G401.6 (cell line): Measurements from ENCODE around the gene SLCO2B1.
"Not testable (repeated sequence)": the region's sequence is repeated elsewhere in the genome, so short reads cannot be mapped to it uniquely, and the experiment has no call there.

Source experiments
- FAIRE-seq: peaks from 2 replicates; lab custom pipeline; 2012; peaks lifted over from hg19 to GRCh38; lab: Jason Lieb, UNC

SLCO2B1 gene

GRCh38 chr11:75150879-75151278 is at the start of gene SLCO2B1:
Gene SLCO2B1 (plus strand): TSS chr11:75151107. CDS start chr11:75151382, 275 bp downstream.
- FAIRE-seq = no peak

GRCh38 chr11:75101424-75102128 is 49.3 kb upstream of the SLCO2B1 start:
- no peak for FAIRE-seq

DNA sequence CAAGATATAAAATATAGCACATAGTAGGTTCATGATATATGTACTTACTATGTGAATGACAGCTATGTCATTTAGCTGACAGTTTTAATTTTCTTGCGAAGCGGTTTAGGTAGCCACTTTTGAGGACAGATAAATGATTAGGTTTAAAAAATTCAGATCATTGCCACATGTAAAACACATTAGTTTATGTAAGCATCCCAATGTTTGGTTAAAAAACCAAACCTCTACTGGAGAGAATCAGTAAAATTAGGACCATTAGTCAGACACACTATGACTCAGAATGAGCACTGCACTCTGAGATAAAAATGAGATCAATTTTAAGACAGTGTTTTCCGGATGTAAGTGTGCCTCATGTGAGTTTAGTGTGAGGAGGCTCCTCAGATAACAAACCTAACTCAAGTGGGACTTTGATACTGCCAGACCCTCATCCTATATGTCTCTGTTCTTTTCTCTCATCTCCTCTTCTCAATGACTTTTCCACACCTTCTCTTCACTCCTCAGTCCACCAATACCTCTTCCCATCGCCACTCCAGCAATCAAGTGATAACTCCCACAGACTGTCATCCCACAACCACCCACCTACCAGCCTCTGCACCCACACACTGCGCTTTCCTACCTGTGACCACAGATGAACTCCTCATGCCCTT is 47.4 kb upstream of the SLCO2B1 start:
- no peak for FAIRE-seq

DNA sequence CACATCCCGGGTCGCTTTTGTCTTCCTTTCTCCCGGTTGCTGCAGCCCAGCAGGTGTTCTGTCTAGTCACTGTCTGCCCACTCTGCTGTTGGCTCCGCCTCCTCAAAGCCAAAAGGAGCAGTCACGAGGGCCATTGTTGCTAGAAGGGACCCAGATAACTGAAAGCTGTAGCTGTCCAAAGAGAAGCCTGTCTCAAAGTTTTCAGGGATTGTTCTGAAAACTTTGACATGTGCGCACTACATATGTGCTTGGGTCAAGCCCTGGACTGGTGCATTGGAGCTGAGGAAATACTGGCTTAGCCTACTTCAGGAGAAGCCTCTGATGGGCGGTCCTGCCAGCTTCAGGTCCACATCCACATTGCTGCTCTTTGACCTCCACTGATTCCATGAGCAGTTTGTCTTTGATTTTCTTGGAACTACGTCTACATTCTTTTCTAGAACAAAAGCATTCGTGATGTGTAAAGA is 45.4 kb upstream of the SLCO2B1 start:
- FAIRE-seq = no peak

- FAIRE-seq = not testable (repeated sequence)
These were observed 44.8 kb upstream of the SLCO2B1 start for GRCh38 chr11:75105967-75106681.

GRCh38 chr11:75107187-75107586 is 43.7 kb upstream of the SLCO2B1 start:
- FAIRE-seq = no peak

DNA sequence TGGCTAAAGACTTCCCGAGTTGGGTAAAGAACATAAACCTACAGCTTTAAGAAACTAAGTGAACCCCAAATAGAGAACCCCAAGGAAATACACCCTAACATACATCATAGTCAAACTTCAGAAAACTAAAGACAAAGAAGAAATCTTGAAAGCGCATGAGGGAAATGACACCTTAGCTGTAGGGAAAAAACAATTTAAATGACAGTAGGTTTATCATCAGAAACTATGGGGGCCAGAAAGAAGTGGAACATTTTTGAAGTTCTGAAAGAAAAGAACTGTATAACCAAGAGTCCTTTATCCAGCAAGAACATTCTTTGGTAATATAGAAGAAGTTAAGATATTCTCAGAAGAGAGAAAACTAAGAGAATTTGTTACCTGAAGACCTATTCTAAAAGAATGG is 38.7 kb upstream of the SLCO2B1 start:
- no peak for FAIRE-seq

- FAIRE-seq = no peak
These were observed 37.9 kb upstream of the SLCO2B1 start for GRCh38 chr11:75113030-75113429.

DNA sequence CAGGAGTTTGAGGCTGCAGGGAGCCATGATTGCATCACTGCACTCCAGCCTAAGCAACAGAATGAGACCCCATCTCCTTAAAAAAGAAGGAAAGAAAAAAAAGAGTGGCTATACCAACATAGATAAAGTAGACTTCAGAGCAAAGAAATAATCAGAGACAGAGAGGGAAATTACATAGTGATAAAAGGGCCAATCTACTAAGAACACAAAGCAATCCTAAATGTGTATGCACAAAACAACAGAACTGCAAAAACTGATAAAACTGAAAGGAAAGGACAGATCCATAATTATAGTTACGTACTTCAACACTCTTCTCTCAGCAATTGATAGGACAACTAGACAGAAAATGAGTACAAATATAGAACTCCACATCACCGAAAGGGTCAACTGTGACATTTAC is 36.4 kb upstream of the SLCO2B1 start:
- FAIRE-seq = no peak

GRCh38 chr11:75118577-75118976 is 32.3 kb upstream of the SLCO2B1 start:
- no peak for FAIRE-seq

DNA sequence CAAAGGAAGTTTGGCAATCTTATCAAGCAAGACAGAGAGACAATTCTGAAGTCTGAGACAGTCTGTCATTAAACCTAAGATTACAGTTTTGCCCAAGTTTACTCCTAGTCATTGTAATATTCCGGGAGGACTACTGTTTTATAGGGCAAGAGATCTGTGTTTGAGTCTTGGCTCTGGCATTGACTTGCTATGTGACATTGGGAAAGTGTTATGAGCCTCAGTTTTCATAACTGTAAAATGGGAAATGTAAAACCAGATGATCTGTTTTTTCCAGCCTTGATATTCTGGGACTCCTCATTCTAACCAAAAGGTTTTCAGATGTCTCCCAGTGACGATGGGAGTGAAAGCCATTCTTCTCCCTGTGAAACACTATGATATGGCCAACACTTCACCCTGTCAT is 24.3 kb upstream of the SLCO2B1 start:
- FAIRE-seq = no peak

DNA sequence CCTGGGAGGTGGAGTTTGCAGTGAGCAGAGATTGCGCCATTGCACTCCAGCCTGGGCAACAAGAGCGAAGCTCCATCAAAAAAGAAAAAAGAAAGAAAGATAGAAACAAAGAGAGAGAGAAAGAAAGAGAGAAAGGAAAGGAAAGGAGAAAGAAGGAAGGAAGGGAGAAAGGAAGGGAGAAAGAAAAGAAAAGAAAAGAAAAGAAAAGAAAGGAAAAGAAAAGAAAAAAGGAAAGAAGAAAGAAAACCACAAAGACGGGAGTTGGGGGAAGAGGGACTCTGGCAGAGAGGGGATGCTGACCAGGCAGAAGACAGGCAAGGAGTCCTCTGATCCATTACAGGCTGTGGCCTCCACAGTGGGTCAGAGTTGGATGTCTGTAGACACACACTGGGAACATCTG is 18.8 kb upstream of the SLCO2B1 start:
- no peak for FAIRE-seq

- no peak for FAIRE-seq
These were observed 16.9 kb upstream of the SLCO2B1 start for GRCh38 chr11:75133976-75134375.

DNA sequence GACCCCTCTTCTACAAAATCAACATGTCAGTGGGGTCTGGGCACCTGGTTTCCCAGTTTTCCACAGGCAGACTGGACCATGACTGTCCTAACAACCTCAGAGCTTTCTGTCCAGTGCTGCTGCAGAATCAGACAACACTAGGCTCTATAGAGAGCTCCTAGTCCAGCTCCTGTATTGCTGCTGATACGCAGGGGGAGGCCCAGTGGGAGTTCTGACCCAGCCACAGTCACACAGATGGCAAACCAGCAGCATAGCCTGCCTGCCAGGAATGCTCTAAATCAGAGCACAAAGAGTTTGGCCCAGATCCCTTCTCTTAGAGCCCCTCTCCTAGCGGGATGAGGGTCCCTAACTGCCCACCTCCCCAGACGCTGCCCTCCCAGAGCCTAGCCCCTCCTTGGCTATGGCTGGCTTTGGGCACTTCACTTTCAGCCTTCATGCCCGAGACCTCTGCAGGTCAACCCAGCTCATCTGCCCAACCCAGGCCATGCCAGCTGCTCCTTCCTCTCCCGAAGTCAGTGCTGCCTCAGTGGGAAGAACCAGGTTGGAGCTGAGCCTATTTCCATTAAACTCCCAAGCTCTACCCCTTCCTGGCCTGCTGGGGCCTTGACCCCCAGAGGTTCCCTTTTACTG is 15.8 kb upstream of the SLCO2B1 start:
- FAIRE-seq = no peak

DNA sequence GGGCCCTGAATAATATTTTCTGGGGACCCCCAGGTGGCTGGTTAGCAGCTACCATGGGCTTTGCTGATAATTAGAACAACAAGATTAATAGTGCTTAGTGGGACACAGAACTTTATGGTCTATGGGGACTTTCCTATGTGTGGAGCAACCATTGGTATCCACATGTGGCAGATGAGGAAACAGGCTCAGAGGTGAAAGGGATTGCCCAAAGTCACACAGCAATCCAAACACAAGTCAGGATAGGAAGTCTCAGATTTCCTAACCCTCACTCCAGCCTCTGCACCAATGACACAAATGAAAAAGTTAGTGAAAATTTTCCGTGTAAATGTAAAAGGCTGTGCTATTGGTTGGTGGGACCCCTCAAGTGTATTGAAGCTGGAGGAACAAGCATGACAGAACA is 15.3 kb upstream of the SLCO2B1 start:
- FAIRE-seq = no peak

GRCh38 chr11:75140269-75141138 is 10.4 kb upstream of the SLCO2B1 start:
- no peak for FAIRE-seq

DNA sequence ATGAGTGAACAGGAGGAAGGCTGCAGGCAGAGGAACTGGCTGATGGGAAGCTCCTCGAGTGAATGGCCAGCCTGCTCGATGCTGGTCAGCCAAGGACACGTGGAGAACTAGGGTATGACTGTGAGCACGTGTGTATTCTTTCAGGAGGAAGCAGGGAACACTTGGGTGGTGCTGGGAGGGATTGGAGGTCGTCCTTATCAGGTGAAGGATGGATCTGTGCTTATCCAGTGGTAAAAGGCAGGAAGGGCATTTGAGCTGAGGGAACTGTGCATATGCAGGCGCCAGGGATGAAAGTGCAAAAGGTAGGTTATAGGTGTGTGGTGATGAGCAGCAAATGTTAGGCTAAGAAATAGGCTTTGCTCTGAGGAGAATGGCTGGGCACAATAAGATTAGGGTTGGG is 9.7 kb upstream of the SLCO2B1 start:
- no peak for FAIRE-seq

DNA sequence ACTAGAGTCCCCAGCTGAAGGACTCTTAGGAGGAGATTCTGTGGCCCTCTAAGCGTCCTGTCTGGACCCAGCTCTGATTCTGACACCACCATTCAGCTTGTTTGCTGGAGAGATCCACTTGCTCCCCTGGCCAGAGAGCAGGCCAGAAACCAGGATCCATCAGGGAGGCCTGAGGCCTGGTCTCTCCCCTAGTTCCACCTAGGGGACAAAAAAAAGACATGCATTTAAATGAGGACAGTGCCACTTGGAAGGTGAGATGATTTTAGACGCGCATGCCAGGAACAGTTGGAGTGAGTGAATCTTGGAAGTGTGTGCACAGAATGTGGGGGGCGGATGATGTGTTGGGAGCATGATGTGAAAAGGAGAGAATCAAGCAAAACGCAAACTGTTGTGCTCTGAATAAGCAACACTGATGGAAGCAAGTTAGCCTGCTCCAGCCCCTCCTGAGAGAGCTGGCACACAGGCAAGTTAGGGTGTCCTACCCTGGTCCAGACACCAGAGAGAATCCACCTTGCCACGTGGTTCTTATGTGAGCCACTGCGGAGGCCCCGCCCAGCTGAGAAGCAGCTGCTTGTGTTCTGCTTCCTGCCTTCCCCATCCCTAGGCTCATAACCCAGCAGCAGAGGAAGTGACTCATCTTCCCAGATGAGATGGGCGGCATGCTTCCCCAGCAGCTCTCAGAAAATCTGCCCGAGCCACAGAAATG is 8.0 kb upstream of the SLCO2B1 start:
- FAIRE-seq = no peak

DNA sequence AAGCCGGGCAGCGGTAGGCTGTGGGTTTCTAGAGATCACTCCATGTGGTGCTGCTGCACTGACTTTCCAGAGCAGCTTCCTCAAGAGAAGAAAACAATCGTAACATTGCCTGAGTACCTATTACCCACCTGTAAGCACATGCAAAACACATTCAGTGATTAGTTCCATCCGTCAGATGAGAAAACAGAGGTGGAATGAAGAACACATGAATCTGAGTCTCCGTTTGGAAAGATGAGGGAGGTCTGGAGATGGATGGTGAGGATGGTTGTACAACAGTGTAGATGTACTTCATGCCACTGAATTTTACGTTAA is 7.5 kb upstream of the SLCO2B1 start:
- FAIRE-seq = no peak

DNA sequence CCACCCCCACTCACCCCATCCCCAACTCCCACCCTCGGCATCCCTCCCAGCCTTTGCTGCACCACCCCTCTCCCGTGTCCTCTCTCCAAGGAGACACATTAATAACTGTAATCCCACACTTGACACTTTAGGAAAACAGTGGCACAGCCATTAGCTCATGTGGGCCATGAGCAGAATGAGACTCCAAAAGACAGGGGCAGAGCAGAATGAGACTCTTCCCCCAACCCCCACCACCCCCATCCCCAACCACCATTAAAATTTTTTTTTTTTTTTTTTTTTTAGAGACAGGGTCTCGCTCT is 6.2 kb upstream of the SLCO2B1 start:
- FAIRE-seq = no peak

GRCh38 chr11:75145196-75145971 is 5.5 kb upstream of the SLCO2B1 start:
- FAIRE-seq = no peak
